Cortex of kidney (tissue), 1 donor: ENCODE measurements around the gene STRIP2.
A peak's percentile ranks its signal among the peaks of the same experiment; 100 is the strongest.
"Not testable (repeated sequence)": the region's sequence is repeated elsewhere in the genome, so short reads cannot be mapped to it uniquely, and the experiment has no call there.

Experiments used
- DNase-seq: peaks from one replicate; lab custom pipeline; 2025; lab: John Stamatoyannopoulos, UW

The STRIP2 gene

GRCh38 chr7:129433847-129434674 is at the start of gene STRIP2:
Gene STRIP2 (plus strand): TSS chr7:129434432. CDS start chr7:129434473, 41 bp downstream.
- peak; percentile 58 for DNase-seq

GRCh38 chr7:129385116-129385515 is 49.1 kb upstream of the STRIP2 start:
- no peak for DNase-seq

- no peak for DNase-seq
These were observed 48.6 kb upstream of the STRIP2 start for GRCh38 chr7:129385598-129385997.

GRCh38 chr7:129386506-129386905 is 47.7 kb upstream of the STRIP2 start:
- no peak for DNase-seq

GRCh38 chr7:129387537-129387936 is 46.7 kb upstream of the STRIP2 start:
- no peak for DNase-seq

- no peak for DNase-seq
These were observed 45.7 kb upstream of the STRIP2 start for GRCh38 chr7:129388333-129389098.

GRCh38 chr7:129389829-129390228 is 44.4 kb upstream of the STRIP2 start:
- no peak for DNase-seq

GRCh38 chr7:129390314-129390713 is 43.9 kb upstream of the STRIP2 start:
- no peak for DNase-seq

GRCh38 chr7:129391546-129392171 is 42.6 kb upstream of the STRIP2 start:
- no peak for DNase-seq

- no peak for DNase-seq
These were observed 41.0 kb upstream of the STRIP2 start for GRCh38 chr7:129393255-129393654.

- no peak for DNase-seq
These were observed 40.1 kb upstream of the STRIP2 start for GRCh38 chr7:129394101-129394500.

GRCh38 chr7:129394982-129395914 is 39.0 kb upstream of the STRIP2 start:
- no peak for DNase-seq

- no peak for DNase-seq
These were observed 32.8 kb upstream of the STRIP2 start for GRCh38 chr7:129401228-129401966.

- DNase-seq: no peak
These were observed 32.0 kb upstream of the STRIP2 start for GRCh38 chr7:129401967-129402860.

GRCh38 chr7:129405527-129405926 is 28.7 kb upstream of the STRIP2 start:
- DNase-seq: no peak

- DNase-seq: not testable (repeated sequence)
These were observed 24.0 kb upstream of the STRIP2 start for GRCh38 chr7:129410238-129410637.

GRCh38 chr7:129412501-129412900 is 21.7 kb upstream of the STRIP2 start:
- no peak for DNase-seq

GRCh38 chr7:129417073-129417472 is 17.2 kb upstream of the STRIP2 start:
- DNase-seq: no peak

- no peak for DNase-seq
These were observed 12.4 kb upstream of the STRIP2 start for GRCh38 chr7:129421717-129422250.

- no peak for DNase-seq
These were observed 11.5 kb upstream of the STRIP2 start for GRCh38 chr7:129422727-129423126.
